Pancreas (tissue), 10 donors: ENCODE measurements around the gene PPFIA2. TPM values are rescaled to one million over a fixed set of nuclear protein-coding genes. Genes with fewer than 3 reads are reported as not detected.

Experiments used
- ATAC-seq, 4 donors: fragments of 200-7000 bp; cut with Tn5 transposase; one replicate each; pipeline versions ENCODE4 v1.8.0 to v1.9.1; 2020; ENCODE audit warnings: mild to moderate bottlenecking in 4 of 4, moderate library complexity in 4 of 4
- DNase-seq, 6 donors: peaks; one replicate each; pipeline ENCODE4 v3.0.0-alpha.2; 2020
- FAIRE-seq: peaks from 2 replicates; lab custom pipeline; 2012; peaks lifted over from hg19 to GRCh38; lab: Jason Lieb, UNC
- H3K27ac ChIP-seq, 4 donors: fragments of 200-600 bp; sonication (generic); 1 replicate in 3 of 4; 2 replicates in 1 of 4; pipeline versions ENCODE4 v1.5.0 to v1.8.0; 2020
- H3K27me3 ChIP-seq, 4 donors: fragments of 200-600 bp; one replicate each; pipeline ENCODE4 v1.8.0; 2021
- H3K36me3 ChIP-seq, 3 donors: fragments of 200-600 bp; sonication (generic) in 1 of 3; one replicate each; pipeline versions ENCODE4 v1.5.0 to v1.8.0; 2020 to 2021
- H3K4me1 ChIP-seq, 3 donors: fragments of 200-600 bp; one replicate each; pipeline ENCODE4 v1.8.0; 2021
- H3K4me3 ChIP-seq, 4 donors: fragments of 200-600 bp; sonication (generic) in 2 of 4; one replicate each; pipeline versions ENCODE4 v1.5.0 to v1.8.0; 2020 to 2021
- H3K9me3 ChIP-seq, 4 donors: fragments of 200-600 bp; one replicate each; pipeline ENCODE4 v1.8.0; 2021
- WGBS, 2 donors: extraction: QIAGEN DNeasy Blood & Tissue Kit; methylation state at CpG; one replicate each; pipeline ENCODE4 v1.1.7; 2013; 5-methylcytosine and 5-hydroxymethylcytosine counted together
- intact Hi-C, 3 donors: fragments of 100-400 bp; cut with DNase I; formaldehyde crosslinking; loops; one replicate each; pipeline versions ENCODE4 v1.11.1 to v1.14.2; 2022
- polyA plus RNA-seq, 2 donors: library from polyadenylated mRNA; stranded (reverse); fragments of 200-250 nt; gene quantifications; one replicate each; pipeline ENCODE4 v1.2.3, GENCODE V29; 2013
- total RNA-seq, 6 donors: library from RNA; stranded (reverse); fragmentation: NEBNext Ultra II Directional in 4 of 6; extraction: Animal tissue kit (Norgen Biotek cat#: 25700) in 4 of 6; gene quantifications; one replicate each; pipeline versions ENCODE4 v1.2.1 to v1.2.4, GENCODE V29; 2021 to 2023
- TF ChIP-seq, protein P1 (sequence below), 4 donors: fragments of 200-600 bp; sonication (generic) in 3 of 4; IDR thresholded peaks; one replicate each; pipeline versions ENCODE4 v1.5.0 to v1.8.0; 2021; ENCODE audit warnings: antibody characterized with exemption in 4 of 4
- donor health status: healthy with polysubstance abuse.
- donor health status: DM: no; HTN: no; CAD: no; lungs with moderate emphysema.
- donor health status: DM: no; HTN: no; CAD: no.
- donor health status: control.
- donor health status: control.
- donor health status: Bipolar disorder and iron deficiency.
- donor health status: DM: yes; HTN: yes; CAD: no.
- donor health status: DM: no; HTN: no; CAD: no.
- donor health status: DM: no; HTN: no; CAD: no.
- donor health status: DM: yes; HTN: yes; CAD: no.

PPFIA2 gene
- total and polyA plus RNA-seq, 8 donors = 0.35 to 1.9 (median 0.55) TPM; not detected in 1

DNA sequence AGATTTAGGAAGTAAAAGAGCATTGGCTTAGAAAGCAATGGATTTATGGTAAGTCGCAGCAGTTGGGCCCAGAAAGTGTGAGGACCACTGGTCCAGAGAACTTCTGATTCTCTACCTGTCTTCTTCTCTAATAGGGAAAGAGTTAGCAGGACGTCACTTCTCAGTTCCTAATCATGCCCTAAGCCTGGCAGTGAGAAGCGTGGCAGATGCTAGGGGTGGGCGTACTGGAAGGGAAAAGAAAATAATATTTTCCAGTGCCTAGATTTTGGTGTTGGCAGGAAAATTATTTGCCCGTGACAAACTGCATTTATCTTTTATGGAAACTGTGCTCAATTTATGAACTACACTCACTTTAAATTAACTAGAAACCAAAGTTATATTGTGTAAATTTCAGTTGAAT, 212.3 kb downstream of the PPFIA2 start:
- no peak for ATAC-seq
- intact Hi-C loops = no loop called here
- Histone ChIP-seq H3K4me3 (no peak overlapping the region), H3K9me3 (no peaks in the 10 kb centered on the region), H3K27me3 (no peaks in the 10 kb centered on the region), H3K4me1 (no peaks in the 10 kb centered on the region), H3K27ac (no peak overlapping the region), H3K36me3 (no peaks in the 10 kb centered on the region)
- no peak for FAIRE-seq
- 51 to 68% methylated on average over 5 of the region's 5 CpGs for WGBS, 2 donors
- DNase-seq = no peak
- TF ChIP-seq, protein P1, sequence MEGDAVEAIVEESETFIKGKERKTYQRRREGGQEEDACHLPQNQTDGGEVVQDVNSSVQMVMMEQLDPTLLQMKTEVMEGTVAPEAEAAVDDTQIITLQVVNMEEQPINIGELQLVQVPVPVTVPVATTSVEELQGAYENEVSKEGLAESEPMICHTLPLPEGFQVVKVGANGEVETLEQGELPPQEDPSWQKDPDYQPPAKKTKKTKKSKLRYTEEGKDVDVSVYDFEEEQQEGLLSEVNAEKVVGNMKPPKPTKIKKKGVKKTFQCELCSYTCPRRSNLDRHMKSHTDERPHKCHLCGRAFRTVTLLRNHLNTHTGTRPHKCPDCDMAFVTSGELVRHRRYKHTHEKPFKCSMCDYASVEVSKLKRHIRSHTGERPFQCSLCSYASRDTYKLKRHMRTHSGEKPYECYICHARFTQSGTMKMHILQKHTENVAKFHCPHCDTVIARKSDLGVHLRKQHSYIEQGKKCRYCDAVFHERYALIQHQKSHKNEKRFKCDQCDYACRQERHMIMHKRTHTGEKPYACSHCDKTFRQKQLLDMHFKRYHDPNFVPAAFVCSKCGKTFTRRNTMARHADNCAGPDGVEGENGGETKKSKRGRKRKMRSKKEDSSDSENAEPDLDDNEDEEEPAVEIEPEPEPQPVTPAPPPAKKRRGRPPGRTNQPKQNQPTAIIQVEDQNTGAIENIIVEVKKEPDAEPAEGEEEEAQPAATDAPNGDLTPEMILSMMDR (IDR thresholded peaks at IDR 0.05) = no peak

DNA sequence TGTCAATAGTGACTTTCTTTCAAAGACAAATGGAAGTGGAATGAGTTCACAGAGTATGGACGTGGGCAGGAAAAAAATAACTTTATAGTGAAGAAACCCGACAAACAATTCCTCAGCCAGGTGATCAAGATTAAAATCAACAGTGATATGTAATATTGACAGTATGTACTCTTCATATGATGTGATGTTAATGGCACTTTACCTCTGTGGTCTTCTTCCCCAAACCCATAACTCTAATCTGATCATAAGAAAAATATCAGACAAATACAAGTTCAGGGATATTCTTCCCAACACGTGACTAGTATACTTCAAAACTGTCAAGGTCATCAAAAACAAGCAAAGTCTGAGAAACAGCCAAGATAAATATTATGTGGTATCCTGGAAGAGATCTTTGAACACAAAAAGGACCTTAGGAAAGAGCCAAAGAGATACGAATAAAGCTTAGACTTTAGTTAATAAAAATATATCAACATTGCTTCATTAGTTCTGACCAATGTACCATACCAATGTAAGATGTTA, 215.5 kb downstream of the PPFIA2 start:
- Histone ChIP-seq H3K4me3 (no peak overlapping the region), H3K36me3 (no peaks in the 10 kb centered on the region), H3K4me1 (no peaks in the 10 kb centered on the region), H3K27me3 (no peaks in the 10 kb centered on the region), H3K9me3 (no peaks in the 10 kb centered on the region), H3K27ac (no peak overlapping the region)
- DNase-seq (no peak), FAIRE-seq (no peak), ATAC-seq (no peak)
- 32 to 37% methylated on average over 4 of the region's 4 CpGs for whole genome bisulfite sequencing, 2 donors
- intact Hi-C loops = no loop called here
- TF ChIP-seq, protein P1 (IDR thresholded peaks at IDR 0.05) = no peak

DNA sequence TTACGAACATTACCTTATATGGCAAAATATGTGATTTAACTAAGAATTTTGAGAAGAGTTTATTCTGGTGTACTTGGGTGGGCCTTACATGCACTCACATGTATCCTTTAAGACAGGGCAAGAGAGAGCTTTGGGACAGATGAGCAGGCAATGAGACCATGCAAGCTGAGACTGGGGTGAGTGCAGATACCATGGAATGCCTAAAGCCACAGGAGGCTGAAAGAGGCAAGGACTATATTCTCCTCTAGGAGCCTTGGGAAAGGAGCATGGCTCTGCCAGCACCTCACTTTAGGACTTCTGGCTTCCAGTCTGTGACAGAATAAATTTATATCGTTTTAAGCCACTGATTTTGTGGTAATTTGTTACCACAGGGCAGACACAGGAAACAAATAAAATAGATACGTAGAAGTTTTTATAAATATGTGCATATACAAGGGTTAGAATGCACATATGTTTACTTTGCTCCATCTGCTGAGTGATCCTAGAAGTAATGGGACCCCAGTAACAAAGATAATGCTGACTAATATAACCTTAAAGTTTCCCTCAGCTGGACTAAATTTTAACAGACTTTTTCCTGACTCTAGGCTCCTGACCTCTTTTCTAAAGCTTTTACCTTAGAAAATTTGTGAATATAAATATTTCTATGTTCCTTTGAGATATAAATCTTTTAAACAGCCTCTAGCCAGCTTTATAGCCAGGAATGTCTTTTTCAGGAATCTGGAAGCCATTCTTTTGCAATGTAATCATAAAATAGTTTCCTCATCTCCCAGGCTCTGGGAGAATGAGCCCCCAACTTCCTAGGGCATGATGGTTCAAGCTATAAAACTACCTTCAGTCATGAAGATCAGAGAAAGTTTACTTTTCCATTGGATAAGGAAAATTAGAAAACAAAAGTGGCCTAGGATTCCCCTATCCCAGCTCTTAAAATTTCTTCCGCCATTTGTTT, 216.8 kb downstream of the PPFIA2 start:
- intact Hi-C loops = no loop called here
- Histone ChIP-seq H3K36me3 (no peaks in the 10 kb centered on the region), H3K4me1 (no peaks in the 10 kb centered on the region), H3K9me3 (no peaks in the 10 kb centered on the region), H3K4me3 (no peak overlapping the region), H3K27me3 (no peaks in the 10 kb centered on the region), H3K27ac (no peak overlapping the region)
- 60 to 61% methylated on average over 4 of the region's 4 CpGs for WGBS, 2 donors
- TF ChIP-seq, protein P1 (IDR thresholded peaks at IDR 0.05) = no peak
- ATAC-seq (no peak), FAIRE-seq (no peak), DNase-seq (no peak)

DNA sequence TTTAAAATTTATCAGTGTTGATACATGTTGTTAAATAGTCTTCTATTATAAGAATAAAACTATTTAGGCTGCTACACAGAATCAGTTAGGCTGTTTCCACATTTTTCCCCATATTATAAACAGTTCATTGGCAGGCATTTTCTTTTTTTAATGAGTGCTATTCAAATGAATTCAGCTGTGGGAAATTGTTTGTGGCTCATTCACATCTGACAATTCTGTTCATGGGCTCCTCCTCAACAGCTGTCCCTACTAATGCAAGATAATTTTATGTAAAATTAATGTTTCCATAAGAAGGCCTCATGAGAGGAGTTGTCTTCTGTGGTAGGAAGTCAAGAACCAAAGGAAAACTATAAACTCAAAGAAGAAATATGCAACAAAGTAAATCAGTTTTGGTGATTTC, 218.0 kb downstream of the PPFIA2 start:
- TF ChIP-seq, protein P1 (IDR thresholded peaks at IDR 0.05) = no peak
- Histone ChIP-seq H3K27ac (no peak overlapping the region), H3K36me3 (no peaks in the 10 kb centered on the region), H3K4me3 (no peak overlapping the region), H3K27me3 (no peaks in the 10 kb centered on the region), H3K9me3 (no peaks in the 10 kb centered on the region), H3K4me1 (no peaks in the 10 kb centered on the region)
- no peak for DNase-seq
- FAIRE-seq = no peak
- ATAC-seq = no peak
- intact Hi-C loops = no loop called here

DNA sequence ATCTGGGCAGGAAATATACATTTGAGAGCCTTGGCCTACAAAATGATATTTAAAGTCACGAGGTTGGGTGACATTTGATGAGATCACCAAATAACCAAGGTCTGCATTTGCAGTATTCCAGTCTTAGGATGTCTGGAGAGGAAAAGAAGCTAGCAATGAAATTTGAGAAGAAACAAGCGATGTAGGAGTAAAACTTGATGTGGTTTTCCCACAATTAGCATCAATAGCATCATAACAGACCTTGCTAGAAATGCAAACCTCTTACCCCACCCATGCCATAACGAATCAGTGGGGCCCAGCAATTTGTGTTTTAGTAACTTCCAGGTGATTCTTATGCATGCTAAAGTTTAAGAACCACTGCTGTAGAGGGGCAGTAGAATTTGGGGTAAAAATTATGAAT, 219.9 kb downstream of the PPFIA2 start:
- Histone ChIP-seq H3K27me3 (no peaks in the 10 kb centered on the region), H3K9me3 (no peaks in the 10 kb centered on the region), H3K27ac (no peak overlapping the region), H3K4me3 (no peak overlapping the region), H3K36me3 (no peaks in the 10 kb centered on the region), H3K4me1 (no peaks in the 10 kb centered on the region)
- TF ChIP-seq, protein P1 (IDR thresholded peaks at IDR 0.05) = no peak
- FAIRE-seq (no peak), DNase-seq (no peak), ATAC-seq (no peak)
- intact Hi-C loops = no loop called here
- WGBS, 2 donors = 39 to 48% methylated on average over 3 of the region's 3 CpGs
